Measurements from ENCODE around the gene ZXDC.

The ZXDC gene

DNA sequence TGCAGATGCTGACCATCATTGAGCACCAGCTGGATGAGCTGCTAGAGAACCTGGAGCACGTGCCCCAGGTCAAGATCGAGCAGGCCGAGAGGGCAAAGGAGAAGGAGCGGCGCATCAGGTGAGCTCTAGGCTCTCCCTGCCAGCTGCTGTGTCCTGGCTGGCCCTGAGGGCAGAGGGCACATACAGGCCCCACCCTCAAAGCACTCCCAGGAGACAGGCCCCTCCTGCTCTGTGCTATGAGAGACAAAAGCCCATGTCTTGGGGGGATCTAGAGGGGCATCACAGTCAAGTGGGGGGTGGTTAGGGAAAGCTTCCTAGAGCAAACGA, 41.5 kb downstream of the ZXDC start:
- DNase-seq: no peak

DNA sequence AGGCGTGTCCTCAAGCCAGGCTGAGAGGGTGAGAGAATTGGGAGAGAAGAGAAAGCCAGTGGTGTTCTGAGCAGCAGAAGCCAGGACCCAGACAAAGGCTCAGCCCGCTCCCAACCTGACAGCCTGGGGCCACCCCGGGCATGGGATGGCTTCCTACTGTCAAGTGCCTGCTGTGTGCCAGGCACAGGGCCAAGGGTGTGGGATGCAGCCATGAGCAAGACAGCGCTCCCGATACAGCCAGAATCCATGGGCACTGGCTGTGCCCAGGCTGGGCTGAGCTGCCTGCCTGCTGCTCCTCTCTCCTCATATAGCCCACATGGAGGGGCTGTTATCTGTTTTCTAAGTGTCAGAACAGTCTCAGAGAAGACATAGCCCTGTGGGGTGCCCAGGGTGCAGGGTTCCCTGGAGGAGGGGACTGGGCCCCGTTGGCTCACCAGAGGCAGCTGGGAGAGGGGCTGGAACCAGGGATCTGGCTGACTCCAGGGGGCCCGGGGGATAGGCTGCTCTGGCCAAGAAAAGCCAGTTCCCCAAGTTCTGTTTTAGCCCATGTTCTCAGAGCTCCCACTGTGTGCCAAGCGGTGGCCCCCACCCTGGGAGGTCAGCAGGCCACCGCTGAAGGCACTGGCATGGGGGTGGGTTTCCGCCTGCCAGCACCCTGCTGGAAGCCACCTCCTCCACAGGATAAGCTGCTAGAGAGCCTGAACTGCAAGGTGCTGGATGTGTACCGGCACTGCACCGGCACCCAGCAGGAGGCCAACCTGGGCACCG, 42.0 kb downstream of the ZXDC start:
- no peak for DNase-seq

DNA sequence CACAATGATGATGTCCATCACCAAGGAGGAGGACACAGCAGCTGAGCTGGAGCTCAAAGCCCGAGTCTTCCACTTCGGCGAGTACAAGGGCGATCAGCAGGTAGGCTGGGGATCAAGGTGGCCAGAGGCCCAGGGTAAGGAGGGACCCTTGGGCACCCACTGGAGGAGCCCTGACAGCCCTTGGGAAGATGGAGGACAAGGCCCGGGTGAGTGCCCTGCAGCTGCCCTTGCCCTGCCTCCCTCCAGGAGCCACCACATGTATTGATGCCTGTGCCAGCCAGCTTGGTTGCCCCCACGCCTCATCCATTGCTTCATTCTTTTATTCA, 42.6 kb downstream of the ZXDC start:
- DNase-seq: no peak

DNA sequence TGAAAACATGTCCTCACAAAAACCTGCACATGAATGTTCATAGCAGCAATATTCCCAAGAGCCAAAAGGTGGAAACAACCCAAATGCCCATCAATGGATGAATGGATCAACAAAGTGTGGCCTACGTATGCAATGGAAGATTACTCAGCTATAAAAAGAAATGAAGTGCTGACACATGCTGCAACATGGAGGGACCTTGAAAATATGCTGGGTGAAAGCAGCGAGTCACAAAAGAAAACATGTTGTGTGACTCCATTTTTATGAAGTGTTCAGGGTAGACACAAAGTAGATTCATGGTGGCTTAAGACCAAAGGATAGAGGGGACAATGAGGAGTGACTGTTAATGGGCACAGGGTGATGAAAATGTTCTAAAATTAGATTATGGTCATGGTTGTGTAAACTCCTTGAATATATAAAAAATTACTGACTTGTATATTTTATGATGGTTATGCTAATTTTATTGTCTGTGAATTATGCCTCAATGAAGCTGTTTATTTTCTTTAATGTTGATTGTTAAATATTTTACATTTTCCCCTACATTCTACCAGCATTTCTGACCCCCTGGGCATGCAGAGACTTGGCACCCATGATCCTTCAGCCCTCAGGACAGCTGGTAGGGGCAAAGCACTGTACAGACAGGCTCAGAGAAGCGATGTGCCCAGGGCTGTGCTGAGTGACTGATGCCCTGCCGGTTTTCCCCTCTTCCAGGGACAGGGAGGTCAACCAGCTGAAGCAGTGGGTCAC, 43.2 kb downstream of the ZXDC start:
- no peak for DNase-seq

DNA sequence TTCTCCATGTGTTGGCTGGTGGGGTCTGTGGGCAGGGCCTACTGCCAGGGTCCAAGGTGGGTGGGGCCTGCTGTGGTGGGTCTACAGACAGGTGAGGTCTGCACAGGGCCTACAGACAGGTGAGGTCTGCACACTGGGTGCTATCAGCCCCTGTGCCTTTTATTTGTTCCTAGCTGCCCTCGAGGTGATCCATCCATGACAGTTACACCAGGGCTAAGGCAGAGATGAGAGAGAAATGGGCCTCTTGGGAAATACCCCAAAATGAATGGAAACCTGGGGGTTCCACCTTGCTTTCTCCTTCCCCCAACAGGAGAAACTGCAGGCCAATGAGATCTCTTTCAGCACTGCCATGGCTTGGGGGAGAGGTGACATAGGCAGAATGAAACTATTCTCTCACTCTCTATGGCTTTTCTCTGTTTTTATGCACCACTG, 44.6 kb downstream of the ZXDC start:
- no peak for DNase-seq

DNA sequence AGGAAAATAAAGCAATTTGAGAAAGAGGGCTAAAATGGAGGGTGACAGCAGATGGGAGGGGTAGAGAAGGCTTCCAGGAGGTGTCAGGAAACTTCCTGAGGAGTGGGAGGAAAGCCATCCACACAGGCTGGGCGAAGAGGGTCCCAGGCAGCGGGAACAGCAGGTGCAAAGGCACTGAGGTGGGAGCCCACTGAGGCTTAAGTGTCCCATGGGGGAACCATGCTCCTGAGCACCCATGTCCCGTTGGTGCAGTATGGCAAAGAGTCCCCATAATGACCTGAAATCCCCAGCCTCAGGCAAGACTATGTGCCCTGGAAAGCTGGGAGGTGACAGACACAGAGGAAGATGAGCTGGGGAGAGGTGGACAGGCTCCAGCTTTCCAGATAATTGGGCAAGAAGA, 50.9 kb downstream of the ZXDC start:
- no peak for DNase-seq

DNA sequence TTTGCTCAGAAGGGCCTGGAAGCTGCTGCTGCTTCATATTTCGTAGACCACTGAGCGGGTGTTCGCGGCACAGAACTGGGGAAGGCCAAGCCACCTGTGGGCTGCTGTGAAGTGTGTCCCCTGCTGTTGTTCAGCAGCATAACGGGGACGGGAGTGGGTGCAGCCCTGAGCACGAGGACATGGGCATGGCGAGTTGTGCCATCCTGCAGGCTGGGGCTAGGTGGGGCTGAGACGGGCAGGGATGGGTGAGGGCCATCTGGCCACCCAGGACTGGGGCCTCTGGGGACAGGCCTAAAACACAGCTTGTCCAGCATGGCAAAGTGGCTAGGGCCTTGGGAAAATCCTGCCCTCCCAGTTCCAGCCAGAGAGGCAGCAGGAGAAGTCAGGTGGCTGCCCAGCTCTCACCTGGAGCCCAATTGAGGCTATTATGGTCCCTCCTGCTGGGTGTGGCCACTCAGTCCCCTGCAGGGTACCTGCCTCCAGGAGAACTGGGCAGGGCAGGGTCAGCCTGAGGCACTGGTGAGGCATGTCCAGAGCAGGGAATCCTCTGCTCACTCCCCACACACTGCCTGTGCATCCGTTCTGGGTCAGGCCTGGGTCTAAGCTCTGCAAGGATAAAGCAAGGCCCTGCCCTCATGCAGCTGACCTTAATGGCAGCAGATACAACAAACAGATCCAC, 51.5 kb downstream of the ZXDC start:
- DNase-seq: no peak

DNA sequence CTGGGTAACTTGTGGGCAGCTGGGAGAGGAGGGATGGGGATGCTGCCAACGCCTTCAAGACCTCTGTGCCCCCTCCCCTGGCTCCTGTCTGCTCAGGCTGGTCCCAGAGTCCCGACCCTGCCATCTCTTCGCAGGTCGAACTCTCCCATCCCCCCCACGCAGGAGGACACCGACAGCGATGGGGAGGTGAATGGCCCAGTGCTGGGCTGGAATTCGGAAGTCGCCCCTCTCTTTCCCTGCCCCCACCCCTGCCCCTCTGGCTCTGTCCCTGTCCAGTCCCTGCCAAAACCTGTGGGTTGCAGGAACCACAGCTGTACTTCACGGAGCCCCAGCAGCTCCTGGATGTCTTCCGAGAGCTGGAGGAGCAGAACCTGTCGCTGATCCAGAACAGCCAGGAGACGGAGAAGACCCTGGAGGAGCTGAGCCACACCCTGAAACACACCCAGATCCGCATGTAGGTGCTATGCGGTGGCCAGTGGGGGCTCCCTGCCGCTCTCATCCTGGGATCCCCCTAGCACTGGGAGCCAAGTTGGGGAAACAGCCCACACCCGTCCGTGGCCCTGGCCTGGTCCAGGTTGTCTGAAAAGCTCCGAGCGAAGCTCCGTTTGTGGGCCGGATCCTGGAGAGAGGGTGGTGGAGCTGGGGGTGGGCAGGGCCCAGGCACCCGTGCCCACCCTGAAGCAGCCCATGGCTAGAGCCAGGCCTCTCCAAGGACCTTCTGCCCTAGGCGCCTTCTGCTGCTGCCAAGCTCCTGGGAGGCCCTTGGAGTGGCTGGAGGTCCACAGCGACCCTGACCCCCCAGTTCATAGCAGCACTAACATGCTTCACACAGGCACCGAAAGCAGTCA, 52.3 kb downstream of the ZXDC start:
- no peak for DNase-seq

DNA sequence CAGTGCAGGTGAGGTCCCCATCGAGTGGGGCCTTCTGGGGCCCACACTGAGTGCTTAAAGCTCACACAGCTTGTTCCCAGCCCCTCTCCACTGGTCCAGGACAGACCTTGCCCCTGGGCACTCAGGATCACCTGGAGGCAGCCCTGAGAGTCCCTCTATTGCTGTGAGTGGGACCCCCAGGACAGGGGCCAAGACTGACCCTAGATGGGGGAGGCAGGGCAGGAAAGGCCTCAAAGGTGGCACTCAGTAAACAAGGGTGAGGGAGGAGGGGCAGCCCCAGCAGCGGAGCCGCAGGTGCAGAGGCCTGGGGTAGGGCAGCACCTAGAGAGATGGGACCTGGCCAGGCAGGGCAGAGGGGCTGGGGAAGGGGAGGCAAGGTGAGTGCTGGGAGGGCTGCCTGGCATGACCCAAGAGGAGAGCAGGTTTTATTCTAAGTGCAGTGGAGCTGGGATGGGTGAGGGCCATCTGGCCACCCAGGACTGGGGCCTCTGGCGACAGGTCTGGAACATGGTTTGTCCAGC, 53.1 kb downstream of the ZXDC start:
- no peak for DNase-seq

DNA sequence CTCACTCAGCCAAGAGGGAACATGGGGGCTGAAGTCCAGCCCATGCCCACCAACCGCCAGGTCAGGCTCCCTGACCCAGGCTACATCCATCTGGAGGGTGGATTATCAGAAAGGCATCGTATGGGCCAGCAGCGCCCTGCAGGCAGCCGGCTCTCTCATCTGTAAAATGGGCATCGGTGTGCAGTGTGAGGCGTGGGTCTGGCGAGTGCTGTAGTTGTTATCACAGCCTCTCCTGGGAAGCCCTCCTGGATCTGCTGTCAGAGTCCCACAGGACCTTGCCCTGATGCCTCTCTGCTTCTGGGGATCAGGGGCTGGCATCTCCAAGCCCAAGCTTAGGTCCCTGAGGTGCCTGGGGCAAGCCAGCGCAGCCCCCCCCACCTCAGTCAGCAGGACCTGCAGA, 53.6 kb downstream of the ZXDC start:
- DNase-seq: no peak

DNA sequence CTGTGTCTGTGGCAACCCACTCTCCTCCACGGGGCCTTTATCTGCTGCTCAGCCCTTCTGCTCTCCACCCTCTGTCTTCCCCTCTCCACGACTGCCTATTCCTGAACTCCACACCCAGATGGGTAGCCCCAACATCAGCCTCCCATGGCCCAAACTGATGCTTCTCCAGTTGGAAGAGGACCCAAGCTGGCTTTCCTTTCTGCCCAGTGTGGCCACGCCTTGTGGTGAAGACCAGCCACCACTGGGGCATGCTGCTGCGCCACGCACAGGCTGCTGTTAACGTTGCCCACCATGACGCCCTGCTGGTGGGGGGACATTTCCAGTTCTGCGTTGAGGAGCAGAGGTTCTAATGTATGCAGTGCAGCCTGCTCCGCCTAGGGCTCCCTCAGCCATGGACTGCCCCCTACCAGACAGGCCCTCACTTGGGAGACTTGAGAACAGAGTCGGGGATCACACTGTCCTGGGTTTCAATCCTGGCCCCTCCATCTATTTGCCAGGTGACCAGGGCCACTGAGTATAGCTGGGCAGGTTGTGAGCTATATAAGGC, 54.0 kb downstream of the ZXDC start:
- no peak for DNase-seq

DNA sequence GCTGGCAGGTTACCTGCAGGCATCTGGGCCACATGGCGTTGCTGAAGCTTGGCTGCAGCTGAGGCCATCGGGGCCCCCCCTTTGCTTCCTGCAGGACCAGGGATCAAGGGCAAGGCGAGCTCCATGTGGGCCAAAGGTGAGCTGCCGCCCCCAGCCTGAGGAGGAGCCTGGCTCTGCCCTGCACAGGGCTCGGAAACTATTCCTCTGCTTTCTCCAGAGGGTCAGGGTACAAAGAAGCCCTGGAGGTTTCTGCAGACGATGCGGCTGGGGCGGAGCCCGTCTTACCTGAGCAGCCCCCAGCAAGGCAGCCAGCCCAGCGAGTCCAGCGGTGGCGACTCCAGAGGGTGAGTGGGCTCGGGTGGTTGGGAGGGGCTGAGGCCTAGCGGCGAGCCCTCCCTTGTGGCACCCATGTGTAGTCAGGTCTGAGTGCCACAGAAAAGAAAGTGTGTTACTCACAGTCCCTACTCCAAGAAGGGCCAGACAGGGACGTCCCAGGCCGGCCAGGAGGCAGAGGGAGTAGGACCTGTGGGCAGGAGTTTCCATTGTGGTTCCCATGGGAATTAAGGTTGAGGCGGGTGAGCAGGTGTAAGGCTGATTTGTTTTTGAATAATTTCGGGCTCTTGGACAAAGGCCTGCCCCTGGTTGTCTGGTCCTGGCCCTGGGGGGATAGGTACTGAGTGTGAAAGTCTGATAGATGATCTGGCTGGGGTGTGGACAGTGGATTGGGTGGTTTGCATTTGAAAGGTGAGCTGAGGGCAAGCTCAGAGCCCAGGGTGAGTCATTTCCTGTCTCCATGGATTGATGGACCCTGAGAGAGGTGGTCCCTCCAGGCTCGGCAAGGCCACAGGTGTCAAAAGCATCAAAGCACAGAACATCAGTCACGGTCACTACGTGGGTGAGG, 55.6 kb downstream of the ZXDC start:
- DNase-seq: no peak

DNA sequence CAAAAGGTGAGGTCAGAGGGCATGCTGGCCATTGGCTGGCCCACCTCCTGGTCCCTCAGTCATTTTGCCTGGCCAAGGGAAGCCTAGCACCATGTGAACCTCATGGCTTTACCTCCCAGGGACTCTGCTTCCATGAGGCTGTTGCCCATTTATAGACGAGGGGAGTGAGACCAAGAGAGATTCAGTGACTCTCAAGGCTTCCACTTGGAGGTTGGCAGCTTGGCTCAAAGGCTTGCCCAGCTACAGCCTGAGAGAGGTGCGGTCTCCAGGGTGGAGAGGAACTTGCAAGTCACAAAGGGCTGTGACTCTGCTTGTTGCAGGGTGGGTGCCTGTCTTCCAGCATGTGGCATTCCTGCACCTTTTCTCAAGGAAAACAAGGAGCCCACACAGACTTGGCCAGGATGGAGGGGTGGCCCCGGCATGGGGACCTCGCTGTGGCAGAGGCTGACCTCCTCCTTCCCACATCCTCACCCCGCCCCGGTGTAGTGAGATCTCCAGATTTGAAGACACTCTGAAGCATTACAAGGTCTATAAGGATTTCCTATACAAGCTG, 56.5 kb downstream of the ZXDC start:
- DNase-seq: no peak

DNA sequence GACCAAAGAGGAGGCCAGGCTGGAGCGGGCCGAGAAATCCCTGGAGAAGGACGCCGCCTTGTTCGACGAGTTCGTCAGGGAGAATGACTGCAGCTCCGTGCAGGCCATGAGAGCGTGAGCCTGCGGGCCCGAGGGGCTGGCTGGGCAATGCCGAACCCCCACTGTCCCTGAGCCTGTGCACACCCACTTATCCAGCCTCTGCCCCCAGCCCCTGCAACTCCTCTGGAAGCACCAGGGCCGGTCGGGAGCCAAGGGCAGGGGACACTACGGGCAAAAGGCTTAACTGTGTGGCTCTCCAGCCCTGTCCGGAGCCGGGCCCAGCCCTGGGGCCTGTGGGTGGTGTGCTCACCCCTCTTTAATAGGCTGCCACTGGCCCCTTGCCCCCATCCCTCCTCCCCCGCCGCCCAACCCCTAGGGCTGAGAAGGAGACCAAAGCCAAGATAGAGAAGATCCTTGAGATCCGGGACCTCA, 57.0 kb downstream of the ZXDC start:
- DNase-seq: no peak

DNA sequence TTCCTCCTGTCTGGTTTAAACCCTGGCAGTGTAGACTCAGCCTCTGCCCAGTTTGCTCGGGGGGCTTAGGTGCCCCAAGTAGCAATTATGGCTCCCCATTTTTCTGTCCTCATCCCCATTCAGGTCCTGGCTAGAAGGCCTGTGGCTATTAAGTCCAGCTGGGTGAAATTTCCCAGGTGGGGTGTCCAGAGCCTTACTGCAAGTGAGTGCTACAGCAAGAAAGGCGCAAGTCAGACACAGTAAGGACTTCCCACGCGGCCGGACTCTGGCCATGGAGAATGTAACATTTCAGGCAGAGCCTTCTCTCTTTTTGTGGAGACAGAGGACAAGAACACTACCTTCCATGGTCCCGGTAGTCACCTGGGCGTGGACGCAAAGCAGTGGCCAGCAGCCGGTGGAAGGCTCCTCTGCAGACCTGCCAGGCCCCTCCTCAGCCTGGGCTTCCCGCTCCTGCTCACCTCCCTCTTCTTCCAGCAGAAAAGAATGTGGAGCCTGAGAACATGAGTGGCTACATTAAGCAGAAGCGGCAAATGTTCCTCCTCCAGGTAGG, 57.6 kb downstream of the ZXDC start:
- no peak for DNase-seq

DNA sequence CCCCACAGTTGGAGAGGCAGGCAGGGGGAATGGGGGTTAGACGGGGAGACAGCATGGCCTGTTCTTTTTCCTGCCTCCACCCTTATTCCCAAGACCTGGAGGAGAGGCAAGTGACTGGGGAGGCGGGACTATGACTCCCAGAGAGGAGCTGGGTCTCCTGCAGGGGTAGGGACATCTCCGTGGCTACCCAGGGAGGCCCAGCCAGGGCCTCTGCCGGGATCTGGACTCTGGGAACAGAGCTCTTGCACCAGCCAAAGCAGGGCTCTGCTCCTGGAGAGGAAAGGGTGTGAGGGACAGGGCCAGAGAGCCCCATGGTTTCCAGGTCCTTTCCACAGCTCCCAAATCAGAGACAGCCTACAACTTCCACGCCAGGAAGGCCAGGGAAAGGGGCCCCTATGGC, 58.2 kb downstream of the ZXDC start:
- no peak for DNase-seq

DNA sequence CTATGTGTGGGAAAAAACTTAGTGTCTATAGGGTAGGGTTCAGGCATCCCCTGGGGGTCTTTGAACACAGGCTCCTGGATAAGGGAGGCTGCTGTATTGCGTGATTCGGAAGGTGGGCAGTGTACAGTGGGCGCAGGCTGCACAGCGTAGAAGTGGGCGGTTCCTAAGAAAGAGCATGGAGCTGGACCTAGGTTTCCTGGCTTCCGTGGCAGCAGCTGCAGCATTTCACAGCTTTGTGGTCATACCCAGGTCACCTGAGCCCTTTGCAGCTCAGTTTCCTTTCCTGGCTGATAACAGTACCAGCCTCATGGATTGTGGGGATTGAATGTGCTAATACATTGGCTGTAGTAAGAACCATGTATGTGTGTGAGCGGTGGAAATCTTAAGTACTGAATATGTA, 58.7 kb downstream of the ZXDC start:
- no peak for DNase-seq

DNA sequence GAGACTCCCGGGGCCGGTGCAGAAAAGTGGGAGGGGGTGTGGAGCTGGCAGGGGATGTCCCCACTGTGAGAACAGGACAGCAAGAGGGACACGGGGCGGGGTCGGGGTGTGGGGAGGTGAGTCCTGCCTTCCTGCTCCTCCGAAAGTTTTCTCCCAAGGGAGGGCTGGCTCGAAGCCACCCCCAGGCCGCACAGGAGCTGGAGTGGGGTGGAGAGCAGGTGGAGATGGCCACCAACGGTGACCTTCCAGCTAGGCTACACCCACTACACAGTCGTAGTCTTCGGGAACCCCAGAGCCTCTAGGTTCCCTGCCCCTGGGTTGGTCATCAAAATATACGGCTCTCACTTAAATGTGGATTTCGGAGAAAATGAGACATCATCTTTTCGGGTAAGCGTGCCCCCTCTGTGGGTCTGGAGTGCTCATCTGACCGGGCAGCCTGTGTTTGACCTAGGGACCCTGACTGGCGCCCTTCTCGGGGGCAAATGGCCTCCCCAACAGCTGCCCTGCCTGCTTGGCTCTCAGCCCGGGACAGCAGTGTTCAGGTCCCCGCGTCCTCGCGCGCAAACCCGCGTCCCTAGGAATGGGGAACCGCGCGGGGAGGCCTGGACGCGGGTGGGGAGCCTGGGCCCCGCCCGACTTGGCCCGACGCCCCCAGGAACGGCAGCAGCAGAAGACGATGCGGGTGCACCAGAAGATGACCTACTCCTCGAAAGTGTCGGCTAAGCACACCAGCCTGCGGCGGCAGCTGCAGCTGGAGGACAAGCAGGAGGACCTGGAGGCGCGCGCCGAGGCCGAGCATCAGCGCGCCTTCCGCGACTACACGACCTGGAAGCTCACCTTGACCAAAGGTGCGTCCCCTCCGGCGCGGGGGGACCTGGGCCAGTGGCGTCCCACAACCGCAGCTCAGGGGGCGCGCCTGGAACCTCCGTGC, 59.8 kb downstream of the ZXDC start:
- DNase-seq: no peak

DNA sequence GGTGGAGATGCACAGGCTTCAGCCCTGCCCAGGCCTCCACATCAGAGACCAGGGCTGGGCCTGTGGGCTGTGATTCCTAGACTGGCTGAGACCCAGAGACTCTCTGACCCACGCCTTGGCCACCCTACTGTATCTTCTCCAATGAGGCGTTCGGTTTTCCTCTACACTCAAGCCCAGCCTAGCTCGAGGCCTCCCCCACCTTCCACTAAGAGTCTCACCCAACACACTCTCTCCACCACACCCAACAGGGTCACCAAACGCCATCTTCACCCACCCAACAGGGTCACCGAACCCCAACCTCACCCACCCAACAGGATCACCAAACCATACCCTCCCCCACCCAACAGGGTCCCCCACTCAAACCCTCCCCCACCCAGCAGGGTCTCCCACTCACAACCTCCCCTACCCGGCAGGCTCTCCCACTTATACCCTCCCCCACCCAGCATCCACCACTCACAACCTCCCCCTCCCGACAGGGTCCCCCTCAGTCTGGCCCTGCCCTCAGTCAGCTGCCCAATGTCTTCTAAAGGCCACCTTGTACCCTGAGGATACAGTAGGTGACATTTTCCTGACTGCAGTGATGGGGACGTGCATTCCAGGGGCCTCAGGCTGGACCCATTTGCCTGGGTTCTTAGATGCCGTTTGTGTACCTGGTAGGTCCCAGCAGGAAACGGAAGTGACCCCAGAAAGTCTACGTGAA, 60.6 kb downstream of the ZXDC start:
- no peak for DNase-seq

Measured in NCI-H524 (cell line).